OCI-LY7 (cell line): ENCODE data around the gene SLC12A4.

Source experiments
- CTCF ChIP-seq: fragments of 200-600 bp; sonication (generic); conservative IDR thresholded peaks from 2 replicates; pipeline ENCODE4 v1.5.1; 2014; ENCODE audit warnings: mild to moderate bottlenecking, antibody characterized with exemption, low read length, moderate library complexity, mixed read lengths
- EZH2phosphoT487 ChIP-seq: fragments of 200-600 bp; sonication (generic); IDR thresholded peaks from 2 replicates; pipeline ENCODE4 v1.6.1; 2018; ENCODE audit warnings: low read depth, borderline replicate concordance, mild to moderate bottlenecking, mixed run types, antibody characterized with exemption, low read length, moderate library complexity, mixed read lengths

GRCh38 chr16:67982011-67982696 lies 13.7 kb upstream of the SLC12A4 start:
- TF ChIP-seq CTCF = no peak
- TF ChIP-seq EZH2phosphoT487 = no peak
